Superior temporal gyrus (tissue), 1 donor: ENCODE data around the gene ZYX.
"Not testable (repeated sequence)": the region's sequence is repeated elsewhere in the genome, so short reads cannot be mapped to it uniquely, and the experiment has no call there.

Experiments
- DNase-seq: peaks from one replicate; pipeline ENCODE4 v3.0.0-alpha.2; 2016; ENCODE audit errors: extremely low spot score

Gene ZYX

DNA sequence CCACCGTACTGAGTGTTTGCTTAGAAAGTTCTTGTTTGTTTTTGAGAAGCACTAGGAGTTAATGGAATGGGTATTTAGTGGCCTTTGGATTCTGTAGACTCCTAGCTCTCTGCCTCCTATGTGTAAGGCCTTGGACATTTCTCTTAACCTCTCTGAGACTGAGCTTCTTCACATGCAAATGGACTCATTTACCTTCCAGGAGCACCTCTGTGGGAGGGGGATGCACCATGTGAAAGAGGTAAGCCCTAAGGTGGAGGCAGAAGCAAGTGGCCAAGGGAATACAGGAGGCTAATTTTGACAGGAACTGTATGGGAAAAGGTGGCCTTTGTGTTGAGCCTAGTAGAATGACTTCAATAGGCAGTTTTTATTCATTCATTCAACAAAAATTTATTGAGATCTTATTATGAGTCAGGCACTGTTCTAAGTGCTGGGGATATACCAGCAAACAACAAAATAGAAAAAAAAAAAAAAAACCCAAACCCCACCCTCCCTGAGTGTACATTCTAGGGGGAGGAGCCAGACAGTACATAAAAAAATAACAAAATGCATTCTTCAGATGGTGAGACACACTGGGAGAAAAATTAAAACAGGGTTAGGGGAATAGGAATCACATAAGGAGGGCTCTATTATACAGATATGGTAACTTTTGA lies 36.7 kb downstream of the ZYX start:
- DNase-seq, result no peak

DNA sequence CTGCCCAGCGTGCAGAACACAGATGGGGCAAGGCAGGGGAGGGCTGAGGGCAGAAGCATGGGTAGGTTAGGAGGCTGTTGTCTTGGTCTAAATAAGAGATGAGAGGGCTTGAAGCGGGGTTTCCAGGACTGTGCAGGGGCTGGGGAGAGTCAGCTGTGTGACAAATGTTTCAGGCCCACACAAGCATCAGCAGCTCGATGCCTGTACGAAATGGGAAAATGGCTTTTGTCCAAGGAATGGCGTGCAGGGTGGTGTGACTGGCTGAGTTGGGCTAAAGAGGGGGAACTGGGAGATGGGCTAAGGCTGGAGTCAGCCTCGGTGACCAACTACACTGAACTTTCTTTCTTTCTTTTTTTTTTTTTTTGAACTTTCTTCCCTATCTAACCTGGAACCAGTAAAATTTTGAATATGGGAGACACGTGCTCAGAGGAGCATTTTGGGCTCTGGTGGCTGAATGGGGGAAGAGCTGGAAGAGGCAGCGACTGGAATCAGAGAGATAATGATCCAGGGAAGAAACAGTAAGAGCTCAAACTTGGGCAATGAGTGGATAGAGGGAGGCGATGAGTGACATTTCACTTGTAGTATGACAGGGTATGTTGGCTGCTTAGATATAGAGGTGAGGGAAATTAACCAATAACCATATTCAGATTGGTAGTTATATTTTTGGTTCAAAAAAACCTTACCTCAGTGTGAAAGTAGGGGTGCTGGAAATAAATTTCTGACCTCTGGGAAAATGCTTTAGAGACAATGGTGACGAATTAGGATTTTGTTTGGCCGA lies 37.7 kb downstream of the ZYX start:
- no peak for DNase-seq

GRCh38 chr7:143419880-143420279 lies 38.7 kb downstream of the ZYX start:
- no peak for DNase-seq

GRCh38 chr7:143420624-143421023 lies 39.5 kb downstream of the ZYX start:
- DNase-seq, result not testable (repeated sequence)

DNA sequence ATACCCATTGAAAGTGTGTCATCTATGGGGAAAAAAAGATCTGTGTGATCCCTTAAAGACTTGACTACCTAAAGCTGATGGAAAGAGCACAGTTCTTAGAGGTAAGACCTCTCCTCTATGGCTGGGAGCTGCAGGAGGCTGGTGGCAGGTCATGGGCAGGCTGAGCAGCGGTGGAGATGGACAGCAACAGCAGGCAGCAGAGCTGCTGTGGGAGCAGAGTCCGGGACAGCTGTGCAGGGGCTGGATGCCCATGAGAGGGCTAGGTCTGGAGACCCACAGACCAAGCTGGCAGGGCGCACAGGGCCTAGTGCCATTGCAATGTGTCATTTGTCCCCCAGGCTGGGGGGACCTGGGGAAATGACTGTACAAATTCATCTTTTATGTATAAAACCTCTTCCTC lies 40.9 kb downstream of the ZYX start:
- no peak for DNase-seq

DNA sequence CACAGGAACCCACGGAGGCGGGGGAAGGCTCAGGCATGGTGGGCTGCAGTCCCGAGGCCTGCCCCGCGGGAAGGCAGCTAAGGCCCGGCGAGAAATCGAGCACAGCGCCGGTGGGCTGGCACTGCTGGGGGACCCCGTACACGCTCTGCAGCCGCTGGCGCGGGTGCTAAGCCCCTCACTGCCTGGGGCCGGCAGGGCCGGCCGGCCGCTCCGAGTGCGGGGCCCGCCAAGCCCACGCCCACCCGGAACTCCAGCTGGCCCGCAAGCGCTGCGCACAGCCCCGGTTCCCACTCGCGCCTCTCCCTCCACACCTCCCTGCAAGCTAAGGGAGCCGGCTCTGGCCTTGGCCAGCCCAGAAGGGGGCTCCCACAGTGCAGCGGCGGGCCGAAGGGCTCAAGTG lies 43.3 kb downstream of the ZYX start:
- not testable (repeated sequence) for DNase-seq

DNA sequence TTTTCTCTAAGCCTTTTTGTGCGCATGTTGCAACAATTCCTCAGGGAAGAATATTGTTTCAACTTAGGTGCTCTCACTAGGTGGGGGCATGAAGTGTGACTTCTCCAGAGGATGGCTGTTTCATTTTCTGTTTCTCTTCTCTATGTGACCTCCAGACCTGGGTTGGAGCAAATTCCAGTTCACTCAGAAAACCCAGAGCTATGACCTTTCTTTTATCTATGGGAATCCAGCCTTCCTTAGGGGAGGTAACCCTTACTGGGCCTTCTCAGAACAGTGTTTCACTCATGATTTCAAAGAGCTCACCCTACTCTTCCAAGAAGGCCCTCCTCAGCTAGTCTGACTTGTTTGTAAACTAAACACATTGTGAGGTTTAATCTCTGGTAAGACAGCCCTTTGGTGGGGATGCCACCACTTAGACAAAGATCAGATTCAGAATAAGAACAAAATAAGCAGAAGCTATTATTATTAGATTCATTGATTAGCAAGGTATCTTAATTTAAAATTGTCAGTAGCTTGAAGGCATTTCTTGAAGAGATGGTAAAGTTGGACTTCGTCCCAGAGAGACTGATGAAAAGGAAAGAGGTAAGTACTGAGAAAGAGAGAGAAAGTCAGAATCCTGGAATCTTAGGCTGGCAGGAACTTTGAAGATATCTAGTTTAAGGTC lies 45.5 kb downstream of the ZYX start:
- no peak for DNase-seq

GRCh38 chr7:143429770-143430698 lies 48.9 kb downstream of the ZYX start:
- no peak for DNase-seq

DNA sequence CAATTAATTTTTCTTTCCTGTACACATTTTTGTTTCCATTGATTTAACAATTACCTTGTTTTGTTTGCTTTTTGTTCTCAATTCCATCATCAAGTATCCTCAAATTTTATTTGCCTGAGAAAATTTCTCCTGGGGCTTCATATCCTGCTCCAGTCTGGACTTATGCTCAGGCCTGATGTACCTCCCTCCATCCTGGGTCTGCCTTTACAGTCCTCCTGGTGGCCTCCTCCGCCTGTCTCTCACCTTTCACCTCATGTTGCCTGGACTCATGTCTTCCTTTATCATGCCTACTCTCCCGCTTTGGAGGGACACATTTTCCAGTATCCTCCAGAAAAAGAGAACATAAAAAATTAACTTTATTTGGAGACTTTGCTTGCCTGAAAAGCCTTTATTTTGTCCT lies 50.0 kb downstream of the ZYX start:
- no peak for DNase-seq

DNA sequence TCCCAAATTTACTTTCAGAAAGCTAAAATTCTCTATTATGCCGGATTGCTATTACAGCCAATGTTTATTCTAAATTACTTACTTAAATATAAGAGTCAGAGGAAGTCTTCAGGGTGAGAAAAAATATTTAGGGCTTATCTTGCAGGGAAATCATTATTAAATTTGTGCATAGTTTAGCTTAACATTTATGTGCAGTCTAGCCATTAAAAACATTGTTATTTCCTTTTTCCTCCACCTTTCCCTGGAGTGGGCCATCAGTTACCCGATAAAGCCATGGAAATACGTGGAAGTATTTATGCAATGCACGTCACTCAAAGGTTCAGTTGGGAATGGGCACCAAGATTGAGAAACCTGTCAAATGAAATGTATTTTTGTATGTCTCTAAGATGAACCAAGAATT lies 52.6 kb downstream of the ZYX start:
- no peak for DNase-seq

- DNase-seq, result no peak
Observed at GRCh38 chr7:143434660-143435059, 53.5 kb downstream of the ZYX start.

GRCh38 chr7:143435266-143435665 lies 54.1 kb downstream of the ZYX start:
- no peak for DNase-seq

GRCh38 chr7:143436325-143436946 lies 55.3 kb downstream of the ZYX start:
- DNase-seq, result no peak

- DNase-seq, result no peak
Observed at GRCh38 chr7:143437578-143437977, 56.4 kb downstream of the ZYX start.

DNA sequence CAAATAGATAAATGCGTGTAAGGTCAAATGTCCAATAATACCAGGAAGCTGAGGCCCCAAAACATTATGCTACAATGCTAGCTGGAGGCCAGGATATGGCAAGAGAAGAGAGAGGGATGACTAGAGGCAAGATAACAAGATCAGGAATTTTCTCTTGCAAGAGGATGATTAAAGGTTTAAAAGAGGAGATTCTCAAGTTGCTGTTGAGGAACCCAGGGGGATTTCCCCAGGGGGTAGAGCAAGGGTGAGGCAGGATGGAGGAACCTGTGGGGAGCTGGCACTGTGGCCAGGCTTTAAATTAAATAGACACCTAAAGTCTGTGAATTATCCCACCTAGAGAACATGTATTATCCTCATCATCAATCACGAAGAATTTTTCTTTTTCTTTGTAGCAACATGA lies 58.7 kb downstream of the ZYX start:
- no peak for DNase-seq
